Activated CD8-positive, alpha-beta memory T cell treated with anti-CD3 and anti-CD28 coated beads, Interleukin-2, amount 10 ng/mL, durations not matched to agents 7 days and 5 days (primary cell): Measurements from ENCODE around the gene ACADS. TPM values are rescaled to one million over a fixed set of nuclear protein-coding genes. Genes with fewer than 3 reads are reported as not detected.
"Not testable (repeated sequence)": the region's sequence is repeated elsewhere in the genome, so short reads cannot be mapped to it uniquely, and the experiment has no call there.

ENCODE experiments used
- ATAC-seq: fragments of 150-1000 bp; cut with Tn5 transposase; one replicate; pipeline ENCODE4 v1.10.0; 2021; ENCODE audit warnings: moderate library complexity
- CTCF ChIA-PET: fragments of 350-600 bp; sonication (Branson Sonifier 250); formaldehyde crosslinking; loops from one replicate; lab custom pipeline; 2021; ENCODE audit warnings: antibody characterized with exemption; lab: Charles Lee
- DNase-seq: peaks from one replicate; pipeline ENCODE4 v3.0.0-alpha.2; 2020
- H3K27ac Mint-ChIP-seq: one replicate; pipeline ENCODE4 v1.8.0; 2021; ENCODE audit warnings: mild to moderate bottlenecking, mixed read lengths
- H3K27me3 Mint-ChIP-seq: one replicate; pipeline ENCODE4 v1.8.0; 2021; ENCODE audit warnings: mixed read lengths
- H3K36me3 Mint-ChIP-seq: one replicate; pipeline ENCODE4 v1.8.0; 2021; ENCODE audit warnings: mild to moderate bottlenecking, mixed read lengths
- H3K4me1 Mint-ChIP-seq: one replicate; pipeline ENCODE4 v1.8.0; 2021; ENCODE audit warnings: mixed read lengths
- H3K4me3 Mint-ChIP-seq: one replicate; pipeline ENCODE4 v1.8.0; 2021; ENCODE audit warnings: mild to moderate bottlenecking, moderate library complexity, mixed read lengths
- H3K9me3 Mint-ChIP-seq: one replicate; pipeline ENCODE4 v1.8.0; 2022; ENCODE audit warnings: low read depth, mixed read lengths
- total RNA-seq, 2 experiments: library from RNA; stranded (reverse); gene quantifications; one replicate each; pipeline ENCODE4 v1.2.3, GENCODE V29; 2021

ACADS gene
- total RNA-seq, 2 experiments from 2014 or later: 14.6 to 17.6 TPM

DNA sequence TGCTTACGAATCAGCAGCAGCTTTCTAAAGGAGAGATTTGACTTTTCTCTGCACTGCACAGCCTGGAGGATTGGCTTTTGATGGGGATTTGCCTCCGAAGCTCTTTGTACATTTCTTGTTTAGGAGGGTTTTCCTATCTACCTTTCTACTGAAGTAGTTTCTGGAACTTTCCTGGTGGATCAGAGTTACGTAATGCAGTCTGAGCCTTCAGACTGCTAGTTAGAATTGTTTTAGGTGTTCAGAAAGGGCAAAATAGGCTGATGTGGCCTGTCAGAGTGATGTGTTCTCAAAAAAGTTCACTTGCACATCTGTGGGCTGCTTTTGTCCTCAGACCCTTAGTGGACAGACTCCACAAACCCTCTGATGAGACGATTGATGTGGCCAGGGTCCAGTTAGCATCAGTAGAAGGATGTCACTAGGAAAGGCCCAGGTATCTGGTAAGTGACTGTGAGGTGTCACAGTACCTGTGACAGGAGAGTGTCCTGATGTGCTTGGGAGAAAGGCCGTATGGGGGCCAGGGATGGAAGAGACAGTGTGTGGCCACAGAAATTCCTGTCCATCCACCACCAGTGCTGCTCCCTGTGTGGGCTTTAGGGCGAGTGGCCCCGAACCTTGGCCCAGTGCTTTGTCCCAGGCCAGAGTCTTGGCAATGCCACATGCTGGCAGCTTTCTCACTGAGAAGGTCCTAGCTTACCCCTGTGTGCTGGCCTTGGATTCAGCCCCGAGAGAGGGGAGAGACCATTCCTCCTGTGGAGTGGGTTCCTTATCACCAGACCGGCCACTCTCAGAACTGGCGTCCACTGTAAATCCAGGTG, 4.4 kb upstream of the ACADS start:
- CTCF ChIA-PET: interaction anchor here (1.4 to 1.5 kb wide), 2 partner anchors 10 to 72 kb away, joined by 5 read pairs; no protein-coding TSS in a partner anchor
- no peak for ATAC-seq
- no peaks in the 10 kb centered on the region for H3K27me3 Mint-ChIP-seq

DNA sequence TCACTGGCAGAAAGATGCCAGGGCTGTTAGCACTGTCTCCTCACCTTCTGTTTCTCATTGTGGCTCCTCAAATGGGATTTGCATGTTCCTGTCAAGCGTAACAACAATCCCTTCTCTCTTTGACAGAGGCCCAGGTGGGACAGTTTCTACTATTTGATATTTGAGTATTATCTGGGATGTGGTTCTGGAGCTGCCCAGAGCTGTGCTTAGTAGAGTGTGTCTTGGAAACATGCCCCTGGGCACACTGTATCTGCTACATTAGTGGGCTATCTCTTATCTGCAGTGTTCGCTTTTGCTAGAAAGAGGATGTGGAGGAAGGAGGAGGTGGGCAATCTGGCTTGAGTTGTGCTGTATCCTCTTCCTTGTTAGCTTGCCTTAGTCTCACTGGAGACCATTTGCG, 3.8 kb upstream of the ACADS start:
- DNase-seq (no peak), ATAC-seq (no peak)
- Mint-ChIP-seq H3K27ac (no peak overlapping the region), H3K36me3 (peaks cover 35% of the 10 kb centered on the region), H3K4me3 (no peak overlapping the region), H3K4me1 (peaks cover 32% of the 10 kb centered on the region), H3K9me3 (no peaks in the 10 kb centered on the region), H3K27me3 (no peaks in the 10 kb centered on the region)
- CTCF ChIA-PET: interaction anchor here (1.5 kb wide), 1 partner anchor 73 kb away, joined by 5 read pairs; no protein-coding TSS in a partner anchor

More for the DNA sequence above, 4.4 kb upstream of the ACADS start:
- Mint-ChIP-seq H3K36me3 (peaks cover 40% of the 10 kb centered on the region), H3K27ac (no peak overlapping the region), H3K9me3 (no peaks in the 10 kb centered on the region), H3K4me3 (no peak overlapping the region), H3K4me1 (peaks cover 29% of the 10 kb centered on the region)
- no peak for DNase-seq

DNA sequence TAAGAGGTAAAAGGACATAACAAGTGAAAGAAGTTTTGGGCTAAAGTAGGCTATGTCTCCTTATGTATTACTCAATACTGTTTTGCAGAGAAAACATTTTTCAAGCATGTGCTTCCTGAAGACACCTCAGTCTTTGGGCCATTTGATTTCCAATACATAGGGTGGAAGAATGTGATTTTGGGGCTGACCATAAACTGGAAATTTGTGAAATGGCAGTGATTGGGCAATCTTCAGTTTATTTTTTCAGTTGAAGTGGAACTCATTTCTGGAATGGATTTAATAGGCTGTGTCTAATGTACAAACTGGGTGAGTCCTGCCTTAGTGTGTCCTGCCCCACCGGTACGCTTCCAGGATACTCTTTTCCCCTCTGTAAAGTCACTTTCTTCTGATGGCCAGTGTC, 2.8 kb upstream of the ACADS start:
- peaks cover 32% of the 10 kb centered on the region for H3K4me1 Mint-ChIP-seq
- H3K36me3 Mint-ChIP-seq: peaks cover 35% of the 10 kb centered on the region
- no peaks in the 10 kb centered on the region for H3K27me3 Mint-ChIP-seq
- no peaks in the 10 kb centered on the region for H3K9me3 Mint-ChIP-seq
- CTCF ChIA-PET: interaction anchor here (1.5 kb wide), 1 partner anchor 74 kb away, joined by 5 read pairs; no protein-coding TSS in a partner anchor
- ATAC-seq: no peak
- no peak for DNase-seq
- no peak overlapping the region for H3K27ac Mint-ChIP-seq
- H3K4me3 Mint-ChIP-seq: no peak overlapping the region

DNA sequence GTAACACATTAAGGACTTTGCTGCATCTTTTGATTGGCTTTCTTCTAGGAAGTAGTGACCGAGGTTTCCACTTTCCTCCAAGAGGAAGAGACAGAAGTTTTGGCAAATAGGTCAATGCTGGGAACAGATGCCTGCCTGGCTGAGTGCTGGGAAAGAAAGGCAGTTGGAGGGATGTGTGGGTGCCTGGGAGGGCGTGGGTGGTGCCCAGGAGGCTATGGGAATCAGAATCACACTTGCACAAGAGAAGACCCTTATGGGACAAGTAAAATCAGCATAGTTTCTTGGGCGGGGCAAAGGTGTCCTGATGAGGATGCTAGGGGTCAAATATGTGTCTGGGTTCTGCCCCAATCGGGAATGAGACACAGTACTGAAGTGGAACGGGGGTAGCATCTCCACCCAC, 906 bp upstream of the ACADS start:
- Mint-ChIP-seq H3K4me3 (peak overlapping the region; percentile 80), H3K4me1 (peaks cover 18% of the 10 kb centered on the region), H3K27me3 (no peaks in the 10 kb centered on the region), H3K27ac (no peak overlapping the region), H3K9me3 (no peaks in the 10 kb centered on the region), H3K36me3 (peaks cover 29% of the 10 kb centered on the region)
- DNase-seq: no peak
- CTCF ChIA-PET: interaction anchor here (0.9 to 1.5 kb wide), 5 partner anchors 10 to 247 kb away, joined by 3 to 4 read pairs (median 4); partner anchors contain the start of gene UNC119B
- ATAC-seq: no peak

DNA sequence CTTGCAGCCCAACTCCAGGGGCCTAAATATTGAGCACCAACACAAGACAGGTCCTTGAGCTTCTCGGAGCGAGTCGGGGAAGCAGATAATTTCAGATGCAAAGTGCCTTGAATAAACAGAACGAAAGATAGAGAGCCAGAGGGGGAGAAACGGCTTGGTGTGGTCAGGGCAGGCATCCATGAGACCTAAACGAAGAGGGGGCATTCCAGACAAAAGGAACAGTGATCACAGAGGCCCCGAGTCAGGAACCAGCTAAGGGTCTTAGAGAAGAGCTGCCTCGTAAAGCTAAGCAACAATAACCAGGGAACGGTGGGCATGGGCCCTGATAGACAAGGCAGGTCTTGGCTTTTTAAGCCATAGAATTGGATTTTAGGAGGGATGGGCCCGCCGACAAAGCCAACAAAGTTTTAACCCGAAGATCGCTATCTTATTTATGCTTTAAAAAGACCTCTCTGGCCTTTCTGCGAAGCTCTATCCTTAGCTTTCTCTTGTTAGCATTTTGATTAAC, 421 bp upstream of the ACADS start:
- DNase-seq (no peak), ATAC-seq (no peak)
- Mint-ChIP-seq H3K27me3 (no peaks in the 10 kb centered on the region), H3K9me3 (no peaks in the 10 kb centered on the region), H3K27ac (peak overlapping the region; percentile 64), H3K36me3 (peaks cover 29% of the 10 kb centered on the region), H3K4me3 (peak overlapping the region; percentile 80), H3K4me1 (peaks cover 18% of the 10 kb centered on the region)
- CTCF ChIA-PET: interaction anchor here (0.9 to 1.5 kb wide), 5 partner anchors 11 to 246 kb away, joined by 3 to 4 read pairs (median 4); partner anchors contain the start of gene UNC119B

DNA sequence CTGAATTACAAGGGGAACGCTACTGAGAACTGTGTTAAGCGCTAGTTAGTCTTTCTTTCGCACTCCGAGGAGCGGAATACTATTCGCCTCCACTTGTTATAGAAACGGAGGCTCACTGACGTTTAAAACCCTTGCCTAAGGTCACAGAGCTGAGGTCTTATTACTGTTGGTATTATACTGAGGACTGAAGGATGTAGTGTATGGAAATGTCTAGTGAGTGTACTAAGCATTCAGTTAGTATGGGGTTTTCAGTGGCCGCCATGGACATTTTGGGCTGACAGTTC, 826 bp downstream of the ACADS start:
- peaks cover 24% of the 10 kb centered on the region for H3K36me3 Mint-ChIP-seq
- DNase-seq (no peak), ATAC-seq (no peak)
- H3K9me3 Mint-ChIP-seq: no peaks in the 10 kb centered on the region
- no peaks in the 10 kb centered on the region for H3K27me3 Mint-ChIP-seq
- CTCF ChIA-PET: no interaction called here
- peaks cover 18% of the 10 kb centered on the region for H3K4me1 Mint-ChIP-seq
- no peak overlapping the region for H3K27ac Mint-ChIP-seq
- H3K4me3 Mint-ChIP-seq: peak overlapping the region; percentile 80

DNA sequence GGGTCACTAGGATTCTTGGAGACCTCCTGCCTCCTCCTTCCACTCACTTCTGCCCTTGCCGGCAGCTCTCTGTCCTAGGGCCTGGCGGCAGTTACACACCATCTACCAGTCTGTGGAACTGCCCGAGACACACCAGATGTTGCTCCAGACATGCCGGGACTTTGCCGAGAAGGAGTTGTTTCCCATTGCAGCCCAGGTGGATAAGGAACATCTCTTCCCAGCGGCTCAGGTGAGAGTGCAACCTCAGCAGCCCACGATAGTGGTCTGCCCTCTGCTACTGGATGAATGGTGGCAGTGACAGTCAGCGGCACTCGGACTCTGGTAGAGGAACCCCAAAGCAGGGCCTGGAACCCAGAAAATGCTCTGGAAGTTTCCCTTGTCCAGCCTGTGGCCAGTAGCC, 1.3 kb downstream of the ACADS start:
- DNase-seq: no peak
- no peak for ATAC-seq
- Mint-ChIP-seq H3K9me3 (no peaks in the 10 kb centered on the region), H3K36me3 (peaks cover 26% of the 10 kb centered on the region), H3K27me3 (no peaks in the 10 kb centered on the region), H3K27ac (no peak overlapping the region), H3K4me1 (peaks cover 18% of the 10 kb centered on the region), H3K4me3 (peak overlapping the region; percentile 80)
- CTCF ChIA-PET: no interaction called here

DNA sequence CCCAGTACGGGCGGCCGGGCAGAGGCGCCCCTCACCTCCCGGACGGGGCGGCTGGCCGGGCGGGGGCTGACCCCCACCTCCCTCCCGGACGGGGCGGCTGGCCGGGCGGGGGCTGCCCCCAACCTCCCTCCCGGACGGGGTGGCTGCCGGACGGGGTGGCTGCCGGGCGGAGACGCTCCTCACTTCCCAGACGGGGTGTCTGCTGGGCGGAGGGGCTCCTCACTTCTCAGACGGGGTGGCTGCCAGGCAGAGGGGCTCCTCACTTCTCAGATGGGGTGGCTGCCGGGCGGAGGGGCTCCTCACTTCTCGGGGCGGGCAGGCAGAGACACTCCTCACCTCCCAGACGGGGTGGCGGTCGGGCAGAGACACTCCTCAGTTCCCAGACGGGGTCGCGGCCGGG, 6.6 kb downstream of the ACADS start:
- peaks cover 17% of the 10 kb centered on the region for H3K36me3 Mint-ChIP-seq
- ATAC-seq, H3K27ac Mint-ChIP-seq, DNase-seq, H3K9me3 Mint-ChIP-seq, H3K4me3 Mint-ChIP-seq, H3K4me1 Mint-ChIP-seq, CTCF ChIA-PET, H3K27me3 Mint-ChIP-seq: not testable (repeated sequence)

DNA sequence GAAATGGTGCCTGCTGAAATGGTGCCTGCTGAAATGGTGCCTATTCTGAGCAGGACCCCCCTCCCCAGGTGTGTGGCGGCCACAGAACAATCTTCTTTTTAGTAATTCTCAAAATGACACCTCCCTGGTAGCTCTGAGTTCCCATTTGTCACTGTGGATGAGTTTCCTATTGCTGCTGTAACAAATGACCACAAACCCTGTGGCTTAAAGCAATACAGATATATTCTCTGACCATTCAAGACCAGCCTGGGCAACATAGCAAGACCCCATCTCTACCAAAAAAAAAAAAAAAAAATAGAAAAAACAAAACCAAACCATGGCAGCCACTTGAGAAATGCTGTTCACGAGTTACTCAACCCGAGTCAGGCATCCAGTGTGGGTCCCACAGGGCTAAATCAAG, 7.9 kb downstream of the ACADS start:
- H3K4me3 Mint-ChIP-seq: no peak overlapping the region
- H3K4me1 Mint-ChIP-seq: no peaks in the 10 kb centered on the region
- CTCF ChIA-PET: no interaction called here
- no peak for ATAC-seq
- no peak overlapping the region for H3K27ac Mint-ChIP-seq
- H3K36me3 Mint-ChIP-seq: peaks cover 16% of the 10 kb centered on the region
- DNase-seq: no peak
- no peaks in the 10 kb centered on the region for H3K27me3 Mint-ChIP-seq
- H3K9me3 Mint-ChIP-seq: no peaks in the 10 kb centered on the region

DNA sequence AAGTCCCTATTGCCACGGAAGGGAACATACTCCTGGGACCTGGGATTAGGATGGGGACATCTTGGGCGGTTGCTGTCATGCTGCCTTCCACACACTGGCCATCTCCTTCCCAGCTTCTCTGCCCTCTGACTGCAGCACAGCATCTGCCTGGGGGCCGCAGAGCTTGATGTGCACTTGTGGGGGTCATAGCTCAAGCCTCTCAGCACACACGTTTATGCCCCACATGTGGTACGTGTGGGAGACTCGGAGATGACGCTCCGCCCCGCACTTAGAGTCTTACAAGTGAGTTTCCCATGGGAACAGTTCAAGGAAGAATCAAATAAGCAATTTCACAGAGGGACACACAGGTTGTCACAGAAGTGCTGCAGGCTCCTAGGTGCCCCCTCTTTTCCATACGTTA, 8.6 kb downstream of the ACADS start:
- Mint-ChIP-seq H3K9me3 (no peaks in the 10 kb centered on the region), H3K4me1 (no peaks in the 10 kb centered on the region), H3K36me3 (peaks cover 16% of the 10 kb centered on the region), H3K27ac (no peak overlapping the region), H3K27me3 (no peaks in the 10 kb centered on the region), H3K4me3 (no peak overlapping the region)
- DNase-seq (no peak), ATAC-seq (no peak)
- CTCF ChIA-PET: no interaction called here

DNA sequence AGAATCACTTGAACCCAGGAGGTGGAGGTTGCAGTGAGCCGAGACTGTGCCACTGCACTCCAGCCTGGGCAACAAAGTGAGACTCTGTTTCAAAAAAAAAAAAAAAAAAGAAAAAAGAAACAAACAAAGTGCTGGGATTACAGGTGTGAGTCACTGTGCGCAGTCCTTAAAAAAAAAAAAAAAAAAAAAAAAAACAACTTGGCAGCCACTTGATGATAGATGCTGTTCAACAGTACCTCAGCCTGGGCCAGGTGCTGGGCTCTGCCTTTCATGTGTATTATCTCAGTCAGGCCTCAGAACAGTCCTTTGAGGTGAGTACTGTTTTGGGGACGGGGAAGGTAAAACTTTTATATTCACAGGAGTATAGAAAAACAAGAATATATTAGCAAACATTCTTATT, 9.6 kb downstream of the ACADS start:
- Mint-ChIP-seq H3K36me3 (peaks cover 9% of the 10 kb centered on the region), H3K4me1 (no peaks in the 10 kb centered on the region), H3K27ac (no peak overlapping the region), H3K9me3 (no peaks in the 10 kb centered on the region), H3K4me3 (no peak overlapping the region), H3K27me3 (no peaks in the 10 kb centered on the region)
- ATAC-seq (no peak), DNase-seq (no peak)
- CTCF ChIA-PET: no interaction called here

DNA sequence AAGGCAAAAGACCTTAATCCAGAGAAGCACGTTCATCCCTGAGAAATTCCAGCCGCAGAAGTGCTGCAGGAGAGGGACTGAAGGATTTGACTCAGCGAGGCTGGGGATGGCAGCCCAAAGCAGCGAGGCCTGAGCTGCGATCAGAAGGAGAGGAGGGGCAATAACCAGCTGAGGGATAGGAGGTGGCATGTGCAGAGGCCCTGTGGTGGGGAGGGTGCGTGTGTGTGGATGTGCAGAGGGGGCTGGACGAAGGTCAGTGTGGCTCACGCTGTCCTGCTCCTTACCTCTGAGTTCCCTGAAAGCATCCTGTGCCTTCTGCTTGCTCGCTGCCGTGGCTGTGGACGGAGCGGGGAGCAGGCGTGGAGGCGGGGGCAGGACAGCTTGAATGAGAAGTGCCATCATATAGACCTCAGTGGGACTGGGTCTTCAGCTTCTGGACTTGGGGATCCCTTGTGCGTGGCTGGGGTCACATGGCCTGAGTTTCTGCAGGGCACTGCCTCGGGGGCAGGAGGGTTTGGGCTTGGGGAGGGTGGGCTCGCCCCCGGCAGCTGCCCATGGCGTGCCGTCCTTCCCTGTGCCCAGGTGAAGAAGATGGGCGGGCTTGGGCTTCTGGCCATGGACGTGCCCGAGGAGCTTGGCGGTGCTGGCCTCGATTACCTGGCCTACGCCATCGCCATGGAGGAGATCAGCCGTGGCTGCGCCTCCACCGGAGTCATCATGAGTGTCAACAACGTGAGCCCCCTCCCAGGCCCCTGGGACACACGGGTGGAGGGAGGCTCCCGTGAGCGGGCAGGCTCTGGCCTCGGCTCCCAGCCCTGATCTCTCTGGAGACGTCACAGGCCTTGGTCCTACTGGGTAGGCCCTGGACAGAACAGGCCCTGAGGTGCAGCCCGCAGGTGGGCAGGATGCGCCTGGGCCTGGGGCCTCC, 11.0 kb downstream of the ACADS start:
- no peak overlapping the region for H3K4me3 Mint-ChIP-seq
- no peak overlapping the region for H3K27ac Mint-ChIP-seq
- H3K27me3 Mint-ChIP-seq: no peaks in the 10 kb centered on the region
- DNase-seq (no peak), ATAC-seq (no peak)
- H3K9me3 Mint-ChIP-seq: no peaks in the 10 kb centered on the region
- CTCF ChIA-PET: no interaction called here
- H3K4me1 Mint-ChIP-seq: no peaks in the 10 kb centered on the region
- peaks cover 4% of the 10 kb centered on the region for H3K36me3 Mint-ChIP-seq

DNA sequence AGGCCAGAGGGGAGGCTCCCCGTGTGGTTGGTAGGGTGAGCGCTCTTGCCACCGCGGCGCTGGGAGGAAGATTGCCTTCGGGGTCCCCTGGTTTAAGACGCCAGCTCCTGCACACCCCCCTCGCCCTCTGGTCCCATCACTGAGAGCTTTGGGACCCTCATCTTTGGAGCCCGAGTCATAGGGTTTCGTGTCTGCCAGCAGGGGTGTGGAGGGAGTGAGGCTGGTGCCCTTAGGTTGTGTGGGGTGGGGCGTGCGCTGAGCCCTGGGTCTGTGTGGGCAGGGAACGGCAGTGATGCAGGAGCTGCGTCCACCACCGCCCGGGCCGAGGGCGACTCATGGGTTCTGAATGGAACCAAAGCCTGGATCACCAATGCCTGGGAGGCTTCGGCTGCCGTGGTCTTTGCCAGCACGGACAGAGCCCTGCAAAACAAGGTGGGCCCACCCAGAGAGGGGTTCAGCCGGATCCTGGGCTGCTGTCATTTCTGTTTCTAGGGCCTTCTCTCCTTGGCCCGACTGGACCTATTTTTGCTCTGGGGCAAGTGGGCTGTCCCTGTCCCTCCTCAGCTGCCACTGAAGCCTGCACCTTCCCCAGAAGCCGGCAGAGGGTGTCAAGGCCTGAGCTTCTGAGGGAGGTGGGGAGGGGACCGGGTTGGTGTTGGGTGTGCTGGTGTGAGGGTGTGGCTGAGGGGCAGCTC, 12.1 kb downstream of the ACADS start:
- CTCF ChIA-PET: no interaction called here
- H3K4me1 Mint-ChIP-seq: no peaks in the 10 kb centered on the region

More for the DNA sequence above, 12.1 kb downstream of the ACADS start:
- Mint-ChIP-seq H3K4me3 (no peak overlapping the region), H3K9me3 (no peaks in the 10 kb centered on the region), H3K36me3 (peaks cover 2% of the 10 kb centered on the region), H3K27ac (no peak overlapping the region), H3K27me3 (no peaks in the 10 kb centered on the region)
- DNase-seq (no peak), ATAC-seq (no peak)
